ENCODE data around the gene LIMA1. TPM values are rescaled to one million over a fixed set of nuclear protein-coding genes. Genes with fewer than 3 reads are reported as not detected.
A peak's percentile ranks its signal among the peaks of the same experiment; 100 is the strongest.

Gene LIMA1
- total RNA-seq, 4 donors from 2014 or later, result 151 to 259 (median 243) TPM

GRCh38 chr12:50257236-50258166 is 25.8 kb downstream of the LIMA1 start:
- in situ Hi-C loops (cut with MboI; ENCODE audit: low pct_ligation_motif_present in 1 of 4, low pct_unique_long_range_greater_than_20kb in 1 of 4, low sequenced_read_pairs in 3 of 4), result no loop called here
- no peak for TF ChIP-seq EP300 (IDR thresholded peaks at IDR 0.05; ENCODE audit: low read depth)
- peak in 1 of 3 donors; percentile 46 for TF ChIP-seq POLR2AphosphoS5 (IDR thresholded peaks at IDR 0.05)
- Histone ChIP-seq H3K36me3 (no peaks in the 10 kb centered on the region), H3K27ac (peak overlapping the region; percentile 76 to 87 (median 86)), H3K9me3 (no peaks in the 10 kb centered on the region), H3K27me3 (no peaks in the 10 kb centered on the region), H3K4me1 (peaks cover 20 to 87% (median 51%) of the 10 kb centered on the region in 4 donors), H3K4me3 (no peak overlapping the region)
- 29 to 42% methylated on average over 6 of the region's 6 CpGs for WGBS, 2 donors (ENCODE audit: low coverage in 1 of 2)
- intact Hi-C loops (cut with DNase I; ENCODE audit: low total_unique reads), result no loop called here
- DNase-seq, result no peak

GRCh38 chr12:50256761-50257160 is 26.6 kb downstream of the LIMA1 start:
- Histone ChIP-seq H3K4me3 (no peak overlapping the region), H3K36me3 (no peaks in the 10 kb centered on the region), H3K27me3 (no peaks in the 10 kb centered on the region), H3K4me1 (peaks cover 20 to 88% (median 53%) of the 10 kb centered on the region in 4 donors), H3K9me3 (no peaks in the 10 kb centered on the region), H3K27ac (peak overlapping the region in 2 of 4 donors; percentile 76 to 86)
- 92 to 96% methylated on average over 2 of the region's 2 CpGs for WGBS, 2 donors (ENCODE audit: low coverage in 1 of 2)
- intact Hi-C loops (cut with DNase I; ENCODE audit: low total_unique reads) (no loop called here), in situ Hi-C loops (cut with MboI; ENCODE audit: low pct_ligation_motif_present in 1 of 4, low pct_unique_long_range_greater_than_20kb in 1 of 4, low sequenced_read_pairs in 3 of 4) (no loop called here)
- no peak for DNase-seq
- TF ChIP-seq POLR2AphosphoS5 (IDR thresholded peaks at IDR 0.05), result no peak
- TF ChIP-seq CTCF (IDR thresholded peaks at IDR 0.05), result no peak
- TF ChIP-seq POLR2A (IDR thresholded peaks at IDR 0.05), result no peak
- no peak for TF ChIP-seq EP300 (IDR thresholded peaks at IDR 0.05; ENCODE audit: low read depth)

GRCh38 chr12:50252977-50253602 is 30.2 kb downstream of the LIMA1 start:
- 66% methylated on average over 6 of the region's 6 CpGs for WGBS, 2 donors (ENCODE audit: low coverage in 1 of 2)
- H3K27ac ChIP-seq, result peak overlapping the region; percentile 77 to 90 (median 83)

GRCh38 chr12:50251619-50252252 is 31.6 kb downstream of the LIMA1 start:
- Histone ChIP-seq H3K9me3 (no peaks in the 10 kb centered on the region), H3K4me1 (peaks cover 21 to 91% (median 57%) of the 10 kb centered on the region in 4 donors), H3K4me3 (no peak overlapping the region), H3K27me3 (no peaks in the 10 kb centered on the region), H3K27ac (peak overlapping the region; percentile 77 to 90 (median 83)), H3K36me3 (no peaks in the 10 kb centered on the region)
- TF ChIP-seq POLR2A (IDR thresholded peaks at IDR 0.05) (no peak), POLR2AphosphoS5 (IDR thresholded peaks at IDR 0.05) (no peak), CTCF (IDR thresholded peaks at IDR 0.05) (no peak), EP300 (IDR thresholded peaks at IDR 0.05; ENCODE audit: low read depth) (no peak)
- no peak for DNase-seq
- intact Hi-C loops (cut with DNase I; ENCODE audit: low total_unique reads), result no loop called here
- in situ Hi-C loops (cut with MboI; ENCODE audit: low pct_ligation_motif_present in 1 of 4, low pct_unique_long_range_greater_than_20kb in 1 of 4, low sequenced_read_pairs in 3 of 4), result no loop called here
- 33 to 36% methylated on average over 5 to 6 of the region's 6 CpGs for WGBS, 2 donors (ENCODE audit: low coverage in 1 of 2)

More at GRCh38 chr12:50252977-50253602, 30.2 kb downstream of the LIMA1 start:
- H3K9me3 ChIP-seq, result no peaks in the 10 kb centered on the region
- intact Hi-C loops (cut with DNase I; ENCODE audit: low total_unique reads) (no loop called here), in situ Hi-C loops (cut with MboI; ENCODE audit: low pct_ligation_motif_present in 1 of 4, low pct_unique_long_range_greater_than_20kb in 1 of 4, low sequenced_read_pairs in 3 of 4) (no loop called here)
- no peaks in the 10 kb centered on the region for H3K27me3 ChIP-seq
- no peak for DNase-seq
- TF ChIP-seq POLR2A (IDR thresholded peaks at IDR 0.05), result no peak
- TF ChIP-seq EP300 (IDR thresholded peaks at IDR 0.05; ENCODE audit: low read depth), result no peak
- TF ChIP-seq POLR2AphosphoS5 (IDR thresholded peaks at IDR 0.05), result no peak
- no peak for TF ChIP-seq CTCF (IDR thresholded peaks at IDR 0.05)
- H3K4me1 ChIP-seq, result peaks cover 18 to 92% (median 53%) of the 10 kb centered on the region in 4 donors
- no peaks in the 10 kb centered on the region for H3K36me3 ChIP-seq
- peak overlapping the region in 1 of 4 donors; percentile 3 for H3K4me3 ChIP-seq

Measured in transverse colon (tissue), 4 donors.